Tibial artery (tissue), 4 donors: ENCODE results near the gene CILP2.

Experiments used
- DNase-seq, 2 donors: peaks; one replicate each; pipeline ENCODE4 v3.0.0-alpha.2; 2019
- H3K27ac ChIP-seq, 2 donors: fragments of 200-600 bp; sonication (generic) in 1 of 2; 1 replicate in 1 of 2; 2 replicates in 1 of 2; pipeline ENCODE4 v1.5.1; 2018 to 2019; ENCODE audit warnings: mild to moderate bottlenecking in 1 of 2
- H3K27me3 ChIP-seq, 2 donors: fragments of 200-600 bp; sonication (generic) in 1 of 2; one replicate each; pipeline versions ENCODE4 v1.5.1 to v1.6.0; 2016 to 2019
- H3K36me3 ChIP-seq, 3 donors: fragments of 200-600 bp; sonication (generic) in 2 of 3; one replicate each; pipeline ENCODE4 v1.5.1; 2016 to 2019; ENCODE audit warnings: mild to moderate bottlenecking in 2 of 3
- H3K4me1 ChIP-seq, 4 donors: fragments of 200-600 bp; sonication (generic) in 2 of 4; 1 replicate in 3 of 4; 2 replicates in 1 of 4; pipeline ENCODE4 v1.5.1; 2016 to 2019
- H3K4me3 ChIP-seq, 2 donors: fragments of 200-600 bp; sonication (generic) in 1 of 2; 1 replicate in 1 of 2; 2 replicates in 1 of 2; pipeline ENCODE4 v1.5.1; 2018 to 2019; ENCODE audit warnings: mild to moderate bottlenecking in 2 of 2
- H3K9me3 ChIP-seq, 3 donors: fragments of 200-600 bp; sonication (generic) in 1 of 3; one replicate each; pipeline ENCODE4 v1.5.1; 2016 to 2019
- CTCF ChIP-seq, 2 experiments: fragments of 200-600 bp in 1 of 2; fragments of 450-650 bp in 1 of 2; IDR thresholded peaks; one replicate each; pipeline ENCODE4 v1.5.1; 2017 to 2019; ENCODE audit warnings: antibody characterized with exemption in 2 of 2, mild to moderate bottlenecking in 1 of 2, moderate library complexity in 1 of 2
- intact Hi-C: fragments of 100-400 bp; cut with DNase I; formaldehyde crosslinking; loops from one replicate; pipeline ENCODE4 v1.15.0; 2023; ENCODE audit warnings: low total_unique reads

Gene CILP2

DNA sequence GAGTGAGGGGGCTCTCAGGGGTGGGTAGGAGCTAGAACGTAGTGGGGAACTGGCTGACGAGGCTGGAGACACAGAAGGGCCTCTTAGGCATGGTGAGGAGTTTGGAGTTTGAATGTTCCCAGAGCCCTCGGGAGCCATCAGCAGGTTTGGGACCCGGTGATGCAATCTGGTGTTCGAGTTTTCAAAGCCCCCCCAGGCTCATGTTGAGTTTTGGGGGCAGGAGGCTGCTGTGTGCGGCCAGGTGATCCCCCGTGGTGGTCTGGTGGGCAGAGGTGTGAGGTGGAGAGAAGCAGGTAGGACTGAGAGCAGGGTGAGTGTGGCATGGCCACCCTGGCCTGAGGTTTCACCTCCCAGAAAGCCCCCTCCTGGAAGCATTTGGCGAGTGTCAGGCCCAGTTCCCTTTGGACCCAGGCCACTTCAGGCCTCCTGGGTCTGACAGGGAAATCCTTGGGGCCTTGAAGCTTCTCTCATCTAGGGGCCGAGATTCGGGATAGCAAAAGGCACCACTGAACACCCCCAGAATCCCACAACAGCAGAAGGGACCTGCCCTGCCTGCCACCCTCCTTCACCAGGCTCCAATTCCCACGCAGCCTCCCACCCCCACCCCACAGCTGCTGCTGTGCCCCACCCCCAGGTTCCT, 8.2 kb upstream of the CILP2 start:
- intact Hi-C loops: loop anchor here (5.0 to 10.0 kb wide), 2 partner anchors 112 to 425 kb away; partner anchors contain the start of gene GMIP
- no peak overlapping the region for H3K27ac ChIP-seq
- no peak for TF ChIP-seq CTCF (IDR thresholded peaks at IDR 0.05)
- H3K36me3 ChIP-seq: peaks cover 14 to 55% (median 21%) of the 10 kb centered on the region in 3 donors
- H3K4me1 ChIP-seq: peaks cover 0 to 17% (median 11%) of the 10 kb centered on the region in 4 donors
- H3K9me3 ChIP-seq: no peaks in the 10 kb centered on the region
- no peaks in the 10 kb centered on the region for H3K27me3 ChIP-seq
- no peak overlapping the region for H3K4me3 ChIP-seq
- DNase-seq: no peak

- no peak overlapping the region for H3K4me3 ChIP-seq
- H3K27me3 ChIP-seq: no peaks in the 10 kb centered on the region
- no peak overlapping the region for H3K27ac ChIP-seq
- TF ChIP-seq CTCF (IDR thresholded peaks at IDR 0.05): no peak
- intact Hi-C loops: loop anchor here (5.0 to 10.0 kb wide), 2 partner anchors 112 to 424 kb away; partner anchors contain the start of gene GMIP
- H3K36me3 ChIP-seq: peaks cover 14 to 53% (median 21%) of the 10 kb centered on the region in 3 donors
- no peak for DNase-seq
- peaks cover 0 to 17% (median 11%) of the 10 kb centered on the region in 4 donors for H3K4me1 ChIP-seq
- H3K9me3 ChIP-seq: no peaks in the 10 kb centered on the region
These were observed 7.7 kb upstream of the CILP2 start for GRCh38 chr19:19530423-19530804.

GRCh38 chr19:19530889-19531288, 7.2 kb upstream of the CILP2 start:
- peaks cover 14 to 53% (median 17%) of the 10 kb centered on the region in 3 donors for H3K36me3 ChIP-seq
- H3K4me1 ChIP-seq: peaks cover 0 to 17% (median 11%) of the 10 kb centered on the region in 4 donors
- H3K9me3 ChIP-seq: no peaks in the 10 kb centered on the region
- intact Hi-C loops: loop anchor here (5.0 to 10.0 kb wide), 2 partner anchors 111 to 424 kb away; partner anchors contain the start of gene GMIP
- DNase-seq: no peak
- H3K27ac ChIP-seq: no peak overlapping the region
- no peak for TF ChIP-seq CTCF (IDR thresholded peaks at IDR 0.05)
- no peaks in the 10 kb centered on the region for H3K27me3 ChIP-seq
- no peak overlapping the region for H3K4me3 ChIP-seq

DNA sequence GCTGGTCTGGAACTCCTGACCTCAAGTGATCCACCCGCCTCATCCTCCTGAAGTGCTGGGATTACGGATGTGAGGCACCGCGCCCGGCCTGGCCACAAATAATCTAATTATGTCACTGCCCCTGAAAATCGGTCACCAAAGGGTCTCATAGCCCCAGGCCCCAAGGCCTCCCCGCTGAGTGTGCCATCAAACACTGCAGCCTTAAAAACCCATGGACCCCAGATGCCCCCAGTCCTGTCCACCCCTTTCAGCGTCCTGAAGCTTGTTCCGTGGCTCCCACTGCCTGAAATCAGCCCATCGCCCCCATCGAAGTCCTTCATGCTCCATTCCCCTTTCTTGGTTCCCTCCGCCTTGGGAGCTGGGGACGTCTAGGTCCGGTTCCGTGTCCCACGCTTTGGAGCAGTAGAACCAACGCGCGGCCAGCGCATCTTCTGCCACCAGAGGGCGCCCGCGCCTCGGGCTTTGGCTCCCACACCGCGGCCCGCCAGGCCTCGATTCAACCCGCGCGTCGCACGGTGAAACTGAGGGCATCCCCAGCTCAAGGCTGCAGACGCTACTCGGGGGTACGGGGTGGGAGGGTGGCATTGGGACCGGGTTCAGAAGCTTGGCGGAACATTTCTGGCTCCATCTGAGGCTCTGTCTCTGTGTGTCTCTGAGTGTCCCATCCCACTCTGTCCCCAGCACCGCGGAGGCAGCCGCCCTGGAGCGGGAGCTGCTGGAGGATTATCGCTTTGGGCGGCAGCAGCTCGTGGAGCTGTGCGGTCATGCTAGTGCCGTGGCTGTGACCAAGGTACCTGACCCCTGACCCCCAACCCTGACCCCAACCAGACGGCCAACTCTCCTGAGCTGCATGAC, 5.9 kb upstream of the CILP2 start:
- peaks cover 7 to 40% (median 9%) of the 10 kb centered on the region in 3 donors for H3K36me3 ChIP-seq
- H3K27ac ChIP-seq: no peak overlapping the region
- peak; percentile 82 to 88 for DNase-seq
- peaks cover 0 to 17% (median 13%) of the 10 kb centered on the region in 4 donors for H3K4me1 ChIP-seq
- H3K4me3 ChIP-seq: no peak overlapping the region
- intact Hi-C loops: loop anchor here (5.0 to 10.0 kb wide), 2 partner anchors 110 to 423 kb away; partner anchors contain the start of gene GMIP
- TF ChIP-seq CTCF (IDR thresholded peaks at IDR 0.05): peak; percentile 90 to 96
- H3K9me3 ChIP-seq: no peaks in the 10 kb centered on the region
- H3K27me3 ChIP-seq: peaks cover 0 to 1% of the 10 kb centered on the region in 2 donors

GRCh38 chr19:19532806-19533701, 5.0 kb upstream of the CILP2 start:
- H3K9me3 ChIP-seq: no peaks in the 10 kb centered on the region
- peaks cover 0 to 25% (median 17%) of the 10 kb centered on the region in 4 donors for H3K4me1 ChIP-seq
- no peak for TF ChIP-seq CTCF (IDR thresholded peaks at IDR 0.05)
- H3K36me3 ChIP-seq: peaks cover under 1 to 31% (median under 1%) of the 10 kb centered on the region in 3 donors
- H3K27me3 ChIP-seq: peaks cover 0 to 8% of the 10 kb centered on the region in 2 donors
- H3K4me3 ChIP-seq: no peak overlapping the region
- intact Hi-C loops: loop anchor here (5.0 to 10.0 kb wide), 2 partner anchors 109 to 422 kb away; partner anchors contain the start of gene GMIP
- no peak overlapping the region for H3K27ac ChIP-seq
- DNase-seq: no peak
